K562 (cell line): ENCODE data around the gene CD226. TPM values are rescaled to one million over a fixed set of nuclear protein-coding genes. Genes with fewer than 3 reads are reported as not detected.

Experiments
- ATAC-seq: fragments of 200-7000 bp; cut with Tn5 transposase; 3 replicates; pipeline ENCODE4 v1.9.1; 2020; ENCODE audit warnings: moderate library complexity
- BruUV-seq: library from RNA; stranded (reverse); fragments of 400-500 nt; replicated peaks from 2 replicates; lab custom pipeline; 2021; lab: Mats Ljungman, UMichigan
- CTCF ChIA-PET: fragments of 300-600 bp; formaldehyde crosslinking; extraction: SDS; loops from one replicate; lab custom pipeline; 2021; ENCODE audit warnings: low intra/inter-chr PET ratio; lab: Yijun Ruan, JAX
- POLR2A ChIA-PET: fragments of 300-600, 350-650 bp; sonication (Branson Sonifier 250); formaldehyde crosslinking; extraction: SDS; loops from one replicate; lab custom pipeline; 2021; ENCODE audit warnings: antibody characterized with exemption, inconsistent platforms; lab: Yijun Ruan, JAX
- DNase-seq, 4 experiments: peaks; one replicate each; pipeline versions ENCODE4 v3.0.0 to v3.0.0-alpha.2; 2011 to 2018; ENCODE audit warnings: low spot score in 3 of 4, mixed read lengths in 3 of 4; ENCODE audit errors: extremely low read depth in 1 of 4
- FAIRE-seq: peaks from 2 replicates; lab custom pipeline; 2011; peaks lifted over from hg19 to GRCh38; lab: Jason Lieb, UNC
- H2AFZ ChIP-seq: 2 replicates; pipeline ENCODE4 v1.6.0; 2011; ENCODE audit warnings: low read depth, low read length, control low read depth, inconsistent platforms
- H3K27ac ChIP-seq: fragments of 200-600 bp; 3 replicates; pipeline ENCODE4 v1.8.0; 2011; ENCODE audit warnings: low read depth, mild to moderate bottlenecking, control low read depth, inconsistent platforms, low read length, moderate library complexity, mixed read lengths; ENCODE audit errors: extremely low read depth
- H3K27me3 ChIP-seq, 2 experiments: fragments of 300-600 bp in 1 of 2; 2 replicates in 1 of 2; 3 replicates in 1 of 2; pipeline versions ENCODE4 v1.6.0 to v1.8.0; 2011; ENCODE audit warnings: inconsistent platforms in 2 of 2, low read length in 2 of 2, mild to moderate bottlenecking in 1 of 2, mixed read lengths in 1 of 2, moderate library complexity in 1 of 2; ENCODE audit not compliant: control insufficient read depth in 2 of 2, insufficient read depth in 2 of 2
- H3K36me3 ChIP-seq: fragments of 300-600 bp; 3 replicates; pipeline ENCODE4 v1.8.0; 2011; ENCODE audit warnings: mild to moderate bottlenecking, low read length, inconsistent platforms; ENCODE audit not compliant: control insufficient read depth, insufficient read depth
- H3K4me1 ChIP-seq, 2 experiments: fragments of 200-600 bp in 1 of 2; replicated peaks in 1 of 2; 2 replicates in 1 of 2; 3 replicates in 1 of 2; pipeline versions ENCODE4 v1.5.1 to v1.8.0; 2011; ENCODE audit warnings: inconsistent platforms in 2 of 2, low read length in 2 of 2, mild to moderate bottlenecking in 1 of 2, mixed read lengths in 1 of 2, moderate library complexity in 1 of 2; ENCODE audit not compliant: control insufficient read depth in 2 of 2, insufficient read depth in 2 of 2
- H3K4me2 ChIP-seq: 2 replicates; pipeline ENCODE4 v1.6.1; 2011; ENCODE audit warnings: low read length, control low read depth, inconsistent platforms, mixed read lengths; ENCODE audit not compliant: insufficient read depth
- H3K4me3 ChIP-seq: fragments of 200-600 bp; sonication (generic), shearing (Covaris generic); 2 replicates; pipeline ENCODE4 v1.5.1; 2016; ENCODE audit warnings: control low read depth, inconsistent platforms
- H3K79me2 ChIP-seq: fragments of 200-600 bp; 3 replicates; pipeline ENCODE4 v1.8.0; 2011; ENCODE audit warnings: low read length, inconsistent platforms; ENCODE audit not compliant: control insufficient read depth, insufficient read depth
- H3K9ac ChIP-seq, 2 experiments: 2 replicates each; pipeline versions ENCODE4 v1.6.0 to v1.6.1; 2011; ENCODE audit warnings: low read depth in 2 of 2, low read length in 2 of 2, control low read depth in 1 of 2, inconsistent platforms in 1 of 2, mild to moderate bottlenecking in 1 of 2, mixed read lengths in 1 of 2; ENCODE audit not compliant: insufficient read depth in 1 of 2
- H3K9me1 ChIP-seq: one replicate; pipeline ENCODE4 v1.6.0; 2011; ENCODE audit warnings: inconsistent platforms, mild to moderate bottlenecking, low read length, moderate library complexity; ENCODE audit not compliant: control insufficient read depth, insufficient read depth
- H3K9me3 ChIP-seq: replicated peaks from 2 replicates; pipeline ENCODE4 v1.5.1; 2011; ENCODE audit warnings: low read depth, low read length, inconsistent platforms; ENCODE audit not compliant: control insufficient read depth, insufficient read depth
- H4K20me1 ChIP-seq: replicated peaks from 2 replicates; pipeline ENCODE4 v1.6.1; 2011; ENCODE audit warnings: low read length, inconsistent platforms, mixed read lengths; ENCODE audit not compliant: control insufficient read depth, insufficient read depth
- ATF6 ChIP-seq: sonication (generic); formaldehyde crosslinking; IDR thresholded peaks from 2 replicates; pipeline ENCODE4 v1.4.0; 2020; ENCODE audit warnings: mild to moderate bottlenecking, missing genetic modification reagents
- HDAC1 ChIP-seq, 2 experiments: fragments of 450-650 bp; IDR thresholded peaks; 2 replicates each; pipeline ENCODE4 v1.6.1; 2016 to 2017; ENCODE audit warnings: inconsistent platforms in 1 of 2, mild to moderate bottlenecking in 1 of 2, moderate library complexity in 1 of 2
- MLLT1 ChIP-seq, 2 experiments: fragments of 450-650 bp; IDR thresholded peaks; 2 replicates each; pipeline ENCODE4 v1.6.1; 2016
- NR3C1 ChIP-seq: sonication (generic); formaldehyde crosslinking; IDR thresholded peaks from 2 replicates; pipeline ENCODE4 v1.8.1; 2022; ENCODE audit warnings: missing genetic modification reagents
- SETDB1 ChIP-seq: IDR thresholded peaks from one replicate; pipeline ENCODE4 v1.6.1; 2012; ENCODE audit warnings: low read length, control low read depth, inconsistent platforms
- SMARCB1 ChIP-seq: IDR thresholded peaks from 2 replicates; pipeline ENCODE4 v1.6.1; 2011; ENCODE audit warnings: improper control_type of control experiment, low read depth; ENCODE audit not compliant: insufficient read length
- ZNF316 ChIP-seq: fragments of 450-650 bp; IDR thresholded peaks from 2 replicates; pipeline ENCODE4 v1.6.1; 2016
- WGBS: fragments of 100-300 bp; shearing (Covaris generic); methylation state at CpG from one replicate; pipeline ENCODE4 v1.1.6; 2016; ENCODE audit warnings: low coverage, mixed read lengths; ENCODE audit not compliant: insufficient coverage; ENCODE audit errors: missing lambda C conversion rate; 5-methylcytosine and 5-hydroxymethylcytosine counted together
- in situ Hi-C: fragments of 300-500 bp; cut with MboI; formaldehyde crosslinking; loops from 4 replicates; pipeline ENCODE4 v1.15.0; 2018; ENCODE audit warnings: inconsistent platforms, mixed read lengths
- intact Hi-C: fragments of 100-400 bp; cut with micrococcal nuclease; formaldehyde crosslinking; loops from 2 replicates; pipeline ENCODE4 v1.14.2; 2022
- polyA plus RNA-seq, 8 experiments: library from polyadenylated mRNA; depleted of rRNA in 4 of 8; stranded (reverse) in 5 of 8; unstranded in 3 of 8; fragments of >200 nt; fragmentation: Nextera tagmentation in 2 of 8; fragmentation: Illumina TruSeq in 1 of 8; extraction: Ambion mirVana in 2 of 8; extraction: Trizol in 1 of 8; gene quantifications; 2 replicates each; pipeline versions ENCODE4 v1.2.1 to v1.2.3, GENCODE V29; 2011 to 2014; ENCODE audit warnings: inconsistent platforms in 1 of 8, missing spikeins in 1 of 8
- total RNA-seq, 7 experiments: library from RNA; depleted of rRNA in 6 of 7; stranded (reverse); fragments of >200 nt in 6 of 7; fragmentation: Illumina TruSeq in 2 of 7; extraction: Trizol in 2 of 7; gene quantifications; 2 replicates each; pipeline versions ENCODE4 v1.2.1 to v1.2.3, GENCODE V29; 2011 to 2021; ENCODE audit warnings: low replicate concordance in 1 of 7
- TF ChIP-seq, protein P1 (sequence below), 2 experiments: fragments of 450-650 bp in 1 of 2; sonication (generic) in 1 of 2; formaldehyde crosslinking in 1 of 2; IDR thresholded peaks; 2 replicates each; pipeline versions ENCODE4 v1.7.1 to v1.9.0; 2016 to 2022; ENCODE audit warnings: inconsistent platforms in 1 of 2, mild to moderate bottlenecking in 1 of 2, missing genetic modification reagents in 1 of 2

The CD226 gene
- total and polyA plus RNA-seq, 9 of the 15 experiments (the other 6 are each of a cell fraction or from before 2014, with no cell fraction given), result 0.32 to 1.7 (median 0.80) TPM

DNA sequence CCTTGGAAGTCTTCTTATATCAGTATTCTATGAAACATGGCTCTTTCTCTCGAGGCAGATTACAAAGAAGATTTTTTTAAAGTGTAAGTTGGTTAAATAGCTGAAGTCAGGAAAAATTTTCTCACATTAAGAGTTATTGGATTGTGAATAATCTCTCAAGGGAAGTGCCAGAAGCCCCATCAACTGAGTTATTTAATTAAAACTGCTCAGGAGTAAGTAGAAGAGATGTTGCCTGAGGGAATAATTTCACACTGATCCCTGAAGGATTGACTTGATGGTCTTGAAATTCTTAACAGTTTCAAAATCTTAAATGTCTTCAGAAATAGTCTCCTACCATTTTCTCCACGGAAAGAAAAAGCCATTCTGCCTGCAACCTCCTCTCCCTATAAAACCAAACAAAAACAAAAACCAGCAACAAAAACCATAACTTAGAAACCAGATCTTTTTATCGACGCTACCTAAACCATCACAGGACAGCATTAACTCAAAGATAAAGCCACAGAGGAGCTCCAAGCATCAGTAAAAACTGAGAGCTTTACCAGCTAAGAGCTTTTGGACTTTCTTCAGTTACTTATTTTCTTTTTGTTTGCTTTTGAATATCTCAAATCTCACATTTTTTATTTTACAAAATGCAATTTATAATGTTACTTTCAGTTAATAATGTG, 12.9 kb downstream of the CD226 start:
- H3K9me3 ChIP-seq, result no peaks in the 10 kb centered on the region
- ChIA-PET CTCF (no interaction called here), POLR2A (no interaction called here)
- no peak for TF ChIP-seq NR3C1 (CRISPR knock-in tag)
- TF ChIP-seq, protein P1, sequence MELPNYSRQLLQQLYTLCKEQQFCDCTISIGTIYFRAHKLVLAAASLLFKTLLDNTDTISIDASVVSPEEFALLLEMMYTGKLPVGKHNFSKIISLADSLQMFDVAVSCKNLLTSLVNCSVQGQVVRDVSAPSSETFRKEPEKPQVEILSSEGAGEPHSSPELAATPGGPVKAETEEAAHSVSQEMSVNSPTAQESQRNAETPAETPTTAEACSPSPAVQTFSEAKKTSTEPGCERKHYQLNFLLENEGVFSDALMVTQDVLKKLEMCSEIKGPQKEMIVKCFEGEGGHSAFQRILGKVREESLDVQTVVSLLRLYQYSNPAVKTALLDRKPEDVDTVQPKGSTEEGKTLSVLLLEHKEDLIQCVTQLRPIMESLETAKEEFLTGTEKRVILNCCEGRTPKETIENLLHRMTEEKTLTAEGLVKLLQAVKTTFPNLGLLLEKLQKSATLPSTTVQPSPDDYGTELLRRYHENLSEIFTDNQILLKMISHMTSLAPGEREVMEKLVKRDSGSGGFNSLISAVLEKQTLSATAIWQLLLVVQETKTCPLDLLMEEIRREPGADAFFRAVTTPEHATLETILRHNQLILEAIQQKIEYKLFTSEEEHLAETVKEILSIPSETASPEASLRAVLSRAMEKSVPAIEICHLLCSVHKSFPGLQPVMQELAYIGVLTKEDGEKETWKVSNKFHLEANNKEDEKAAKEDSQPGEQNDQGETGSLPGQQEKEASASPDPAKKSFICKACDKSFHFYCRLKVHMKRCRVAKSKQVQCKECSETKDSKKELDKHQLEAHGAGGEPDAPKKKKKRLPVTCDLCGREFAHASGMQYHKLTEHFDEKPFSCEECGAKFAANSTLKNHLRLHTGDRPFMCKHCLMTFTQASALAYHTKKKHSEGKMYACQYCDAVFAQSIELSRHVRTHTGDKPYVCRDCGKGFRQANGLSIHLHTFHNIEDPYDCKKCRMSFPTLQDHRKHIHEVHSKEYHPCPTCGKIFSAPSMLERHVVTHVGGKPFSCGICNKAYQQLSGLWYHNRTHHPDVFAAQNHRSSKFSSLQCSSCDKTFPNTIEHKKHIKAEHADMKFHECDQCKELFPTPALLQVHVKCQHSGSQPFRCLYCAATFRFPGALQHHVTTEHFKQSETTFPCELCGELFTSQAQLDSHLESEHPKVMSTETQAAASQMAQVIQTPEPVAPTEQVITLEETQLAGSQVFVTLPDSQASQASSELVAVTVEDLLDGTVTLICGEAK (IDR thresholded peaks at IDR 0.05), result no peak
- TF ChIP-seq, protein P1 (CRISPR knock-in tag; IDR thresholded peaks at IDR 0.05), result no peak
- no peak for TF ChIP-seq HDAC1 (IDR thresholded peaks at IDR 0.05)
- no peak for TF ChIP-seq MLLT1 (IDR thresholded peaks at IDR 0.05)
- TF ChIP-seq ZNF316, result no peak
- TF ChIP-seq ATF6 (CRISPR knock-in tag), result no peak
- no peak for TF ChIP-seq SMARCB1
- no peak for TF ChIP-seq SETDB1
- TF ChIP-seq, all 486 proteins: peak for 0
- Histone ChIP-seq H3K4me1 (no peaks in the 10 kb centered on the region), H3K27me3 (no peaks in the 10 kb centered on the region), H3K4me2 (no peak overlapping the region), H3K36me3 (no peaks in the 10 kb centered on the region), H3K9me1 (no peaks in the 10 kb centered on the region), H3K27ac (no peak overlapping the region), H4K20me1 (no peaks in the 10 kb centered on the region), H3K4me3 (no peak overlapping the region), H3K9ac (no peak overlapping the region), H3K79me2 (no peaks in the 10 kb centered on the region), H2AFZ (no peak overlapping the region)
- in situ Hi-C loops, result no loop called here
- FAIRE-seq (no peak), ATAC-seq (no peak), DNase-seq (no peak)
- intact Hi-C loops, result no loop called here
- no TSS peak for BruUV-seq
- 49% methylated on average over 4 of the region's 4 CpGs for WGBS
